Mesothelial cell of epicardium (in vitro differentiated cells): ENCODE measurements around the gene ATP2A1. TPM values are rescaled to one million over a fixed set of nuclear protein-coding genes. Genes with fewer than 3 reads are reported as not detected.

Experiments
- DNase-seq, 2 experiments: peaks; one replicate each; pipeline ENCODE4 v3.0.0; 2021; ENCODE audit warnings: low spot score in 2 of 2; ENCODE audit not compliant: unreplicated experiment in 2 of 2
- H3K27ac Mint-ChIP-seq: 2 replicates; pipeline ENCODE4 v1.8.0; 2021; ENCODE audit warnings: mixed read lengths
- H3K27me3 Mint-ChIP-seq: 2 replicates; pipeline ENCODE4 v1.8.0; 2021; ENCODE audit warnings: low read depth, mixed read lengths
- H3K36me3 Mint-ChIP-seq: 2 replicates; pipeline ENCODE4 v1.8.0; 2021; ENCODE audit warnings: mixed read lengths
- H3K4me1 Mint-ChIP-seq: 2 replicates; pipeline ENCODE4 v1.8.0; 2021; ENCODE audit warnings: mixed read lengths
- H3K4me3 Mint-ChIP-seq: 2 replicates; pipeline ENCODE4 v1.8.0; 2021; ENCODE audit warnings: mild to moderate bottlenecking, moderate library complexity, mixed read lengths
- H3K9me3 Mint-ChIP-seq: 2 replicates; pipeline ENCODE4 v1.8.0; 2021; ENCODE audit warnings: mixed read lengths
- total RNA-seq: library from RNA; stranded (reverse); gene quantifications from 3 replicates; pipeline ENCODE4 v1.2.1, GENCODE V29; 2021
- TF ChIP-seq, protein P1 (sequence below): fragments of 200-600 bp; sonication (generic); IDR thresholded peaks from one replicate; pipeline ENCODE4 v1.5.0; 2021; ENCODE audit warnings: antibody characterized with exemption; ENCODE audit not compliant: unreplicated experiment

The ATP2A1 gene
- total RNA-seq, 1 donor from 2014 or later: 3.0 TPM

GRCh38 chr16:28898942-28899341, 20.7 kb downstream of the ATP2A1 start:
- H3K27ac Mint-ChIP-seq: no peak overlapping the region
- DNase-seq: no peak
- TF ChIP-seq, protein P1, sequence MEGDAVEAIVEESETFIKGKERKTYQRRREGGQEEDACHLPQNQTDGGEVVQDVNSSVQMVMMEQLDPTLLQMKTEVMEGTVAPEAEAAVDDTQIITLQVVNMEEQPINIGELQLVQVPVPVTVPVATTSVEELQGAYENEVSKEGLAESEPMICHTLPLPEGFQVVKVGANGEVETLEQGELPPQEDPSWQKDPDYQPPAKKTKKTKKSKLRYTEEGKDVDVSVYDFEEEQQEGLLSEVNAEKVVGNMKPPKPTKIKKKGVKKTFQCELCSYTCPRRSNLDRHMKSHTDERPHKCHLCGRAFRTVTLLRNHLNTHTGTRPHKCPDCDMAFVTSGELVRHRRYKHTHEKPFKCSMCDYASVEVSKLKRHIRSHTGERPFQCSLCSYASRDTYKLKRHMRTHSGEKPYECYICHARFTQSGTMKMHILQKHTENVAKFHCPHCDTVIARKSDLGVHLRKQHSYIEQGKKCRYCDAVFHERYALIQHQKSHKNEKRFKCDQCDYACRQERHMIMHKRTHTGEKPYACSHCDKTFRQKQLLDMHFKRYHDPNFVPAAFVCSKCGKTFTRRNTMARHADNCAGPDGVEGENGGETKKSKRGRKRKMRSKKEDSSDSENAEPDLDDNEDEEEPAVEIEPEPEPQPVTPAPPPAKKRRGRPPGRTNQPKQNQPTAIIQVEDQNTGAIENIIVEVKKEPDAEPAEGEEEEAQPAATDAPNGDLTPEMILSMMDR: no peak
- no peaks in the 10 kb centered on the region for H3K27me3 Mint-ChIP-seq
- no peaks in the 10 kb centered on the region for H3K9me3 Mint-ChIP-seq
- H3K4me1 Mint-ChIP-seq: no peaks in the 10 kb centered on the region
- no peak overlapping the region for H3K4me3 Mint-ChIP-seq
- no peaks in the 10 kb centered on the region for H3K36me3 Mint-ChIP-seq

- Mint-ChIP-seq H3K27me3 (no peaks in the 10 kb centered on the region), H3K27ac (no peak overlapping the region), H3K36me3 (no peaks in the 10 kb centered on the region)
Observed at GRCh38 chr16:28899882-28900590, 21.7 kb downstream of the ATP2A1 start.

GRCh38 chr16:28900601-28901000, 22.3 kb downstream of the ATP2A1 start:
- Mint-ChIP-seq H3K36me3 (no peaks in the 10 kb centered on the region), H3K4me1 (no peaks in the 10 kb centered on the region), H3K4me3 (no peak overlapping the region), H3K9me3 (no peaks in the 10 kb centered on the region), H3K27me3 (no peaks in the 10 kb centered on the region), H3K27ac (no peak overlapping the region)
- TF ChIP-seq, protein P1: no peak
- DNase-seq: no peak

More at GRCh38 chr16:28899882-28900590, 21.7 kb downstream of the ATP2A1 start:
- no peaks in the 10 kb centered on the region for H3K9me3 Mint-ChIP-seq
- TF ChIP-seq, protein P1: no peak
- no peak for DNase-seq
- no peaks in the 10 kb centered on the region for H3K4me1 Mint-ChIP-seq
- H3K4me3 Mint-ChIP-seq: no peak overlapping the region

- H3K4me3 Mint-ChIP-seq: no peak overlapping the region
- no peak for DNase-seq
- H3K36me3 Mint-ChIP-seq: no peaks in the 10 kb centered on the region
- H3K27me3 Mint-ChIP-seq: no peaks in the 10 kb centered on the region
- H3K9me3 Mint-ChIP-seq: no peaks in the 10 kb centered on the region
- TF ChIP-seq, protein P1: no peak
- H3K27ac Mint-ChIP-seq: no peak overlapping the region
- no peaks in the 10 kb centered on the region for H3K4me1 Mint-ChIP-seq
Observed at GRCh38 chr16:28901862-28902261, 23.6 kb downstream of the ATP2A1 start.

- Mint-ChIP-seq H3K4me3 (no peak overlapping the region), H3K27me3 (no peaks in the 10 kb centered on the region)
- TF ChIP-seq, protein P1: no peak
Observed at GRCh38 chr16:28902909-28903308, 24.6 kb downstream of the ATP2A1 start.

More at GRCh38 chr16:28902909-28903308, 24.6 kb downstream of the ATP2A1 start:
- H3K27ac Mint-ChIP-seq: no peak overlapping the region
- no peaks in the 10 kb centered on the region for H3K36me3 Mint-ChIP-seq
- no peak for DNase-seq
- no peaks in the 10 kb centered on the region for H3K9me3 Mint-ChIP-seq
- H3K4me1 Mint-ChIP-seq: no peaks in the 10 kb centered on the region
